Testis (tissue), 2 donors: Measurements from ENCODE around the gene VPS35L.

Experiments used
- CTCF ChIP-seq, 3 experiments: fragments of 450-650 bp in 2 of 3; fragments of 200-600 bp in 1 of 3; sonication (generic) in 1 of 3; IDR thresholded peaks; one replicate each; pipeline ENCODE4 v1.5.1; 2016 to 2019; ENCODE audit warnings: antibody characterized with exemption in 3 of 3, mild to moderate bottlenecking in 2 of 3, moderate library complexity in 1 of 3
- POLR2A ChIP-seq: fragments of 450-650 bp; IDR thresholded peaks from one replicate; pipeline ENCODE4 v1.6.1; 2017; ENCODE audit warnings: antibody characterized with exemption, mild to moderate bottlenecking, moderate library complexity

- TF ChIP-seq POLR2A (no peak), CTCF (IDR thresholded peaks at IDR 0.05) (no peak)
These were observed 128.1 kb downstream of the VPS35L start for GRCh38 chr16:19683453-19684236.
